GM21447 (cell line): ENCODE data around the gene BRAP.
A peak's percentile ranks its signal among the peaks of the same experiment; 100 is the strongest.
"Not testable (repeated sequence)": the region's sequence is repeated elsewhere in the genome, so short reads cannot be mapped to it uniquely, and the experiment has no call there.

Experiments used
- ATAC-seq: cut with Tn5 transposase; IDR thresholded peaks from one replicate; pipeline ENCODE4 v1.9.1; 2021; ENCODE audit not compliant: unreplicated experiment

The BRAP gene, protein sequence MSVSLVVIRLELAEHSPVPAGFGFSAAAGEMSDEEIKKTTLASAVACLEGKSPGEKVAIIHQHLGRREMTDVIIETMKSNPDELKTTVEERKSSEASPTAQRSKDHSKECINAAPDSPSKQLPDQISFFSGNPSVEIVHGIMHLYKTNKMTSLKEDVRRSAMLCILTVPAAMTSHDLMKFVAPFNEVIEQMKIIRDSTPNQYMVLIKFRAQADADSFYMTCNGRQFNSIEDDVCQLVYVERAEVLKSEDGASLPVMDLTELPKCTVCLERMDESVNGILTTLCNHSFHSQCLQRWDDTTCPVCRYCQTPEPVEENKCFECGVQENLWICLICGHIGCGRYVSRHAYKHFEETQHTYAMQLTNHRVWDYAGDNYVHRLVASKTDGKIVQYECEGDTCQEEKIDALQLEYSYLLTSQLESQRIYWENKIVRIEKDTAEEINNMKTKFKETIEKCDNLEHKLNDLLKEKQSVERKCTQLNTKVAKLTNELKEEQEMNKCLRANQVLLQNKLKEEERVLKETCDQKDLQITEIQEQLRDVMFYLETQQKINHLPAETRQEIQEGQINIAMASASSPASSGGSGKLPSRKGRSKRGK

DNA sequence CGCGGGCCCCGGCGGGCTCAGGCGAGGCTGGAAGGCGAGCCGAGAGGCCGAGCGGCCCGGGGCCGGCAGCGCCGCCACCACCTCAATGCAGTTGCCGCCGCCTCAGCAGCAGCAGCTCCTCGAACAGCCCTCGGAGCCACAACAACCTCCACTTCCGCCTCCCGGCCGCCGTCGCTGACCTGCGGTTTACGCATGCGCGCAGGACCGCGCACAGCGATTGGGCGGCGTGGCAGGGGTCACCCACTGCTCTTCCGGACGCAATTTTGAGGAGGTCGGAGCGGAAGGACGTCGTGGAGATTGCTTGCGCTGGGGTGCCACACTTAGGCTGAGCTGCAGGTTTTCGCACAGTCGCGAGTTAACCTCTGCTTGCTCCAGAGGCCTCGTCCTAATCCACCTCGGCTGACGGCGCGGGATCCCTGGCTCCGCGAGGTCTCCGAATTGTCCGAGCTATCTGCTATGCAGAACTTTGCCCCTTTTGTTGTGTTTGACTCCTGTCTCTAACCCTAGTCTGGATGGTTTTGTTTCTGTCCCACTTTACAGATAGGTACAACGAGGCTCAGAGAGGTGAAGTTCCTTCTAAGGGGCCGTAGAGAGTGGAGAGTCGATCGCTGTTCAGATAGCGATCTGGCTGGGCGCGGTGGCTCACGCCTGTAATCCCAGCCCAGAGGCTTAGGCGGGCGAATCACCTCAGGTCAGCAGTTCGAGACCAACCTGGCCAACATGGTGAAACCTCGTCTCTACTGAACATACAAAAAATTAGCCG lies at the start of gene BRAP, which contains the start of gene ACAD10:
Gene BRAP, minus strand, starts transcription at position 146 of the 763 bp plus-strand sequence. CDS start 164 bp downstream, outside the sequence.
Gene ACAD10, plus strand, starts transcription at position 243 of the 763 bp plus-strand sequence. CDS start 6,657 bp downstream, outside the sequence.
- peak; percentile 85 for ATAC-seq

- no peak for ATAC-seq
These were observed 47.7 kb upstream of the BRAP start for GRCh38 chr12:111733340-111733915.

GRCh38 chr12:111732786-111733185 lies 47.0 kb upstream of the BRAP start:
- ATAC-seq: no peak

DNA sequence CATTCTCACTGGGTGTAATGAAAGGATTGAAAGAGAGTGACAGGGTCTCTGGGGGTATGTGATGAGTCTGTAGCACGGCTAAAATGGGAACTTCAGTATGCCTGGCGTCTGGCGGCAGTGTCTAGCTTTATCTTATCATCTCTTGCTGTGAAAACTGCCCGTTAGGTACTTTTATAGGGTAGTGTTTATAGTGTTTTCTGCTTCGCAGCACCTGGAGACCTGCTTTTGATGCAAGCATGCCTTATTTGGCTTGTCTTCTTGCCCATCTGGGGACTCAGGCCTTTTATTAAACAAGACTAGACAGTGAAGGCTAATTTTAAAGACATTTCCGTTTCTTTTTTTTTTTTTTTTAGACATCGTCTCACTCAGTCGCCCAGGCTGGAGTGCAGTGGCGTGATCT lies 44.7 kb upstream of the BRAP start:
- no peak for ATAC-seq

- ATAC-seq: no peak
These were observed 43.0 kb upstream of the BRAP start for GRCh38 chr12:111728795-111729194.

- not testable (repeated sequence) for ATAC-seq
These were observed 38.0 kb upstream of the BRAP start for GRCh38 chr12:111723646-111724360.

- ATAC-seq: no peak
These were observed 34.7 kb upstream of the BRAP start for GRCh38 chr12:111720457-111720856.

- not testable (repeated sequence) for ATAC-seq
These were observed 33.6 kb upstream of the BRAP start for GRCh38 chr12:111719316-111719715.

DNA sequence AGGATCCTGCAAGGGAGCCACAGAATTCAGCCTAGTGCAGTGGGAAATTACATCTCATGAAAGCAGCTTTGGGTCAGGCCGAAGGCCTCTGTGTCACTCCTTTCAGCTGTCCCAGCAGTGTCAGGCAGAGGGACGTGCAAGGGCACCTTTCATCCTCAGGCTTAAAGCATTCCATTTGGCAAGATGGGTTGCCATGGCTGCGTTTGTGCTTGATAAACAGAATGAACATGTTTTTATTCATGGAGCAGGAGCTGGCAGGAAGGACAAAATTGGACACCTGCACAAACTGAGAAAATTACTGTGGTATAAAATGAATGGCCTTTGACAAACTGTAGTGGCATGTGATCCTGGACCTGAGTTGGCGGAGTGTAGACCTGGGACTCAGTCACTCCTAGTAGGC lies 29.5 kb upstream of the BRAP start:
- no peak for ATAC-seq

- no peak for ATAC-seq
These were observed 20.4 kb upstream of the BRAP start for GRCh38 chr12:111706145-111706544.

DNA sequence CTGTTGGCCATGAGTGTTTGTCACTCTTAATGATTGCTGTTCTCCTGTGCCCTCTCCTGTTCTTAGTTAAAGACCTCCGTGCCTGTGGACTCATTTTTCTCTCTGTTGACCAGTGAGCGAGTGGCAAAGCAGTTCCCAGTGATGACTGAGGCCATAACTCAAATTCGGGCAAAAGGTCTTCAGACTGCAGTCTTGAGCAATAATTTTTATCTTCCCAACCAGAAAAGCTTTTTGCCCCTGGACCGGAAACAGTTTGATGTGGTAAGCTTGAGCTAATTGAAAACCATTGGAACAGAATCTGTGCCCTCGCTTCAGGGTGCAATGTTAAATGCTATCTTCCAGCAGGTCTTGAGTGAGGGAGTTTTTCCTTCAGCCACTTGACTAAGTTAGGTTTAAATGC lies 19.9 kb upstream of the BRAP start:
- no peak for ATAC-seq

- ATAC-seq: no peak
These were observed 14.2 kb upstream of the BRAP start for GRCh38 chr12:111699962-111700361.

- ATAC-seq: no peak
These were observed 8.1 kb upstream of the BRAP start for GRCh38 chr12:111693818-111694217.

DNA sequence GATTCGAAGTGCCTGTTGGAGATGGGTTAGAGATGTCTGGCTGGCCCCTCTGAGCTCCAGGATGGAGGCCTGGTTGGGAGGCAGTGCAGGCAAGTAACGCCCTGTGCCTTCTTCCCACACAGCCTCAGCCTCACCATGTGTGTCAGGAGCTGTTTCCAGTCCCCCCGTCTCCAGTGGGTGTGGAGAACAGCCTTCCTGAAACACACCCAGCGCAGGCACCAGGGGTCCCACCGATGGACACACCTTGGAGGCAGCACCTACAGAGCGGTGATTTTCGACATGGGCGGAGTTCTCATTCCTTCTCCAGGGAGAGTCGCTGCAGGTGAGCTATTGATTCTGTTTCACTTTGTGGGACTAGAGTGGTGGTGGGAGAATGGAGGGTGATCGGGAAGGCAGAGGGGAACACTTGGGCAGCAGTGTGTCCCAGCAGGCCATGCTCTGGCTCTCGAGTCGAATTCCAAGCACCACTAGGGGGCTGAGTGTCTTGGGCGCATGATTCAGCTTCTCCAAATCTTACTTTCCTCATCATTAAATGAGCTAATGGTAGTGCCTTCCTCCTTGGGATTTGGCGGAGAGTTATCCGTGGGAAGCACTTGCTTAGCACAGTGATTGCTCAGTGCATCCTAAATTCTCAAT lies 6.9 kb upstream of the BRAP start:
- no peak for ATAC-seq

DNA sequence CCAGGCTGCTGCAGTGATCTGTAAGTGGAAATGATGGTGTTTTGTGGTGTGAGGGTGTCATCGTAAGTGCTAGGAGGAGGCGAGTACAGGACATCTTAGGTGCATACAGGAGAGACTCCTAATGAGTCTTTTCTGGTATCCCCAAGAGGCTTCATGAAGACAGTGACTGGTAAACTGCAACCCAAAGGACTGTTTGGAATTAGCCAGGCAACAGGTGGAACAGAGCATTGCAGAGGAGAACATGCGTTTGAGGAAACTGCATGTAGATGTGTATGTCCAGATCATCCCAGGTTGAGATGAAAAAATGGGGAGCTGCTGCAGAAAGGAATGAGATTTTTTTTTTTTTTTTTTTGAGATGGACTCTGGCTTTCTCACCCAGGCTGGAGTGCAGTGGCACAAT lies 5.5 kb upstream of the BRAP start:
- ATAC-seq: no peak

- no peak for ATAC-seq
These were observed 2.2 kb upstream of the BRAP start for GRCh38 chr12:111687952-111688351.

GRCh38 chr12:111687255-111687654 lies 1.5 kb upstream of the BRAP start:
- ATAC-seq: no peak

GRCh38 chr12:111686574-111687105 lies 884 bp upstream of the BRAP start:
- no peak for ATAC-seq

- ATAC-seq: no peak
These were observed 390 bp downstream of the BRAP start for GRCh38 chr12:111685322-111685810.
